H1 (cell line): Measurements from ENCODE around the gene TMEM120B. TPM values are rescaled to one million over a fixed set of nuclear protein-coding genes. Genes with fewer than 3 reads are reported as not detected.

Experiments used
- BACH1 ChIP-seq: IDR thresholded peaks from 2 replicates; pipeline ENCODE4 v1.6.1; 2012; ENCODE audit warnings: low read length, improper control_type of control experiment
- RNF2 ChIP-seq: fragments of 200-900, 300-1000 bp; sonication (generic); IDR thresholded peaks from 2 replicates; pipeline ENCODE4 v1.7.1; 2016; ENCODE audit warnings: borderline replicate concordance, low read depth, mild to moderate bottlenecking, antibody characterized with exemption, low read length; ENCODE audit not compliant: poor library complexity, severe bottlenecking; ENCODE audit errors: missing control alignments
- SIRT6 ChIP-seq: IDR thresholded peaks from one replicate; pipeline ENCODE4 v1.7.1; 2012; ENCODE audit warnings: low read length, inconsistent platforms
- SIX5 ChIP-seq: IDR thresholded peaks from 2 replicates; pipeline ENCODE4 v1.6.1; 2011; ENCODE audit warnings: mild to moderate bottlenecking, low read depth, low read length
- polyA plus RNA-seq, 7 experiments: library from polyadenylated mRNA; depleted of rRNA in 3 of 7; stranded (reverse) in 5 of 7; unstranded in 2 of 7; fragments of >200 nt in 5 of 7; fragments of 200-250 nt in 2 of 7; gene quantifications; 1 replicate in 5 of 7; 2 replicates in 1 of 7; 4 replicates in 1 of 7; pipeline versions ENCODE4 v1.2.1 to v1.2.3, GENCODE V29; 2011 to 2013; ENCODE audit warnings: missing spikeins in 2 of 7, mixed read lengths in 2 of 7
- total RNA-seq: library from RNA; stranded (reverse); fragmentation: NEBNext Ultra II Directional; extraction: Animal tissue kit (Norgen Biotek cat#: 25700); gene quantifications from 2 replicates; pipeline ENCODE4 v1.2.1, GENCODE V29; 2021

Gene TMEM120B
- total and polyA plus RNA-seq, 2 of the 8 experiments (the other 6 are each of a cell fraction or from before 2014, with no cell fraction given) = 22.0 to 29.1 TPM

- no peak for TF ChIP-seq SIRT6
- TF ChIP-seq RNF2 = no peak
- TF ChIP-seq SIX5 = no peak
- TF ChIP-seq BACH1 = no peak
Observed at GRCh38 chr12:121770388-121770787, 57.8 kb downstream of the TMEM120B start (continued).
